A549 (cell line): Measurements from ENCODE around the gene SCN3B. TPM values are rescaled to one million over a fixed set of nuclear protein-coding genes. Genes with fewer than 3 reads are reported as not detected.

Experiments
- ATAC-seq, 2 experiments: fragments of 200-7000 bp in 1 of 2; fragments of >200 bp in 1 of 2; cut with Nextera tagmentation in 1 of 2; cut with Tn5 transposase in 1 of 2; 3 replicates each; pipeline versions ENCODE4 v1.8.0 to v1.9.1; 2018 to 2020; ENCODE audit warnings: mild to moderate bottlenecking in 1 of 2, moderate library complexity in 1 of 2
- CTCF ChIA-PET: fragments of 300-600 bp; sonication (Branson Sonifier 250); formaldehyde crosslinking; extraction: SDS; loops from one replicate; lab custom pipeline; 2021; ENCODE audit warnings: antibody characterized with exemption, inconsistent platforms; lab: Yijun Ruan, JAX
- POLR2A ChIA-PET: fragments of 350-600 bp; formaldehyde crosslinking; extraction: SDS; loops from one replicate; lab custom pipeline; 2021; ENCODE audit warnings: antibody characterized with exemption, inconsistent platforms; lab: Yijun Ruan, JAX
- DNase-seq, 2 experiments: peaks; one replicate each; pipeline versions ENCODE4 v3.0.0 to v3.0.0-alpha.2; 2011 to 2016; ENCODE audit warnings: low read depth in 1 of 2, low spot score in 1 of 2
- FAIRE-seq: peaks from 2 replicates; lab custom pipeline; 2011; peaks lifted over from hg19 to GRCh38; lab: Jason Lieb, UNC
- H3K27ac ChIP-seq, 2 experiments: fragments of >200 bp; sonication (Bioruptor Twin); formaldehyde crosslinking; 3 replicates each; pipeline ENCODE4 v1.5.1; 2016 to 2017
- H3K4me1 ChIP-seq: fragments of >200 bp; sonication (Bioruptor Twin); formaldehyde crosslinking; 3 replicates; pipeline ENCODE4 v1.6.1; 2016
- H3K4me2 ChIP-seq: fragments of >200 bp; sonication (Bioruptor Twin); formaldehyde crosslinking; 3 replicates; pipeline ENCODE4 v1.6.1; 2016
- H3K4me3 ChIP-seq: fragments of >200 bp; sonication (Bioruptor Twin); formaldehyde crosslinking; 3 replicates; pipeline ENCODE4 v1.5.1; 2016
- H3K9me3 ChIP-seq: fragments of >200 bp; sonication (Bioruptor Twin); formaldehyde crosslinking; 3 replicates; pipeline ENCODE4 v1.6.1; 2016
- BHLHE40 ChIP-seq: IDR thresholded peaks from 2 replicates; pipeline ENCODE4 v1.6.1; 2012; ENCODE audit warnings: low read depth, low read length, inconsistent platforms
- CBX8 ChIP-seq: fragments of 200-600 bp; sonication (generic); IDR thresholded peaks from 2 replicates; pipeline ENCODE4 v1.6.1; 2016
- EHMT2 ChIP-seq: fragments of 200-600 bp; sonication (generic); IDR thresholded peaks from 2 replicates; pipeline ENCODE4 v1.6.1; 2016; ENCODE audit warnings: antibody characterized with exemption, low read depth, mild to moderate bottlenecking, moderate library complexity
- FOSL2 ChIP-seq, 2 experiments: fragments of 450-650 bp in 1 of 2; fragments of >200 bp in 1 of 2; sonication (Bioruptor Twin) in 1 of 2; formaldehyde crosslinking; IDR thresholded peaks; 2 replicates each; pipeline versions ENCODE4 v1.5.0 to v1.6.1; 2016 to 2020; ENCODE audit warnings: mild to moderate bottlenecking in 1 of 2, moderate library complexity in 1 of 2
- FOXS1 ChIP-seq: fragments of 250-450 bp; sonication (Bioruptor Pico); IDR thresholded peaks from 2 replicates; pipeline ENCODE4 v1.5.0; 2020; ENCODE audit warnings: mild to moderate bottlenecking, moderate library complexity
- HDAC2 ChIP-seq: fragments of 200-600 bp; sonication (generic); IDR thresholded peaks from 2 replicates; pipeline ENCODE4 v1.6.1; 2016
- HOXA7 ChIP-seq: fragments of 250-450 bp; sonication (Bioruptor Pico); IDR thresholded peaks from 2 replicates; pipeline ENCODE4 v1.5.0; 2020; ENCODE audit warnings: mild to moderate bottlenecking, moderate library complexity
- HOXB13 ChIP-seq: fragments of 250-450 bp; sonication (Bioruptor Pico); IDR thresholded peaks from 2 replicates; pipeline ENCODE4 v1.5.0; 2020; ENCODE audit warnings: low read depth, mild to moderate bottlenecking, moderate library complexity
- JUNB ChIP-seq: fragments of >200 bp; sonication (Bioruptor Twin); formaldehyde crosslinking; IDR thresholded peaks from 2 replicates; pipeline ENCODE4 v1.6.1; 2016
- KDM1A ChIP-seq: fragments of 200-600 bp; sonication (generic); IDR thresholded peaks from 2 replicates; pipeline ENCODE4 v1.6.1; 2016; ENCODE audit warnings: low read depth, mild to moderate bottlenecking
- KDM5A ChIP-seq: fragments of 200-600 bp; sonication (generic); IDR thresholded peaks from 2 replicates; pipeline ENCODE4 v1.6.1; 2016; ENCODE audit warnings: antibody characterized with exemption, mild to moderate bottlenecking
- MAFK ChIP-seq: fragments of 450-650 bp; IDR thresholded peaks from 2 replicates; pipeline ENCODE4 v1.6.1; 2014; ENCODE audit not compliant: partially characterized antibody
- MYC ChIP-seq: IDR thresholded peaks from 2 replicates; pipeline ENCODE4 v1.6.1; 2012; ENCODE audit warnings: mild to moderate bottlenecking, inconsistent platforms, low read length, improper control_type of control experiment, borderline replicate concordance
- NFE2L2 ChIP-seq: fragments of 150-350 bp; conservative IDR thresholded peaks from 2 replicates; pipeline ENCODE4 v1.6.1; 2014; ENCODE audit warnings: low read length
- NPAS2 ChIP-seq: fragments of 250-450 bp; sonication (Bioruptor Pico); IDR thresholded peaks from 2 replicates; pipeline ENCODE4 v1.8.0; 2022; ENCODE audit warnings: mild to moderate bottlenecking, moderate library complexity, borderline replicate concordance
- POLR2A ChIP-seq: IDR thresholded peaks from 2 replicates; pipeline ENCODE4 v1.6.1; 2012; ENCODE audit warnings: mild to moderate bottlenecking, low read length
- POLR2AphosphoS2 ChIP-seq: conservative IDR thresholded peaks from 2 replicates; pipeline ENCODE4 v1.6.1; 2012; ENCODE audit warnings: low read length, improper control_type of control experiment, inconsistent platforms
- RARB ChIP-seq: fragments of 250-450 bp; sonication (Bioruptor Pico); IDR thresholded peaks from 2 replicates; pipeline ENCODE4 v1.8.0; 2021; ENCODE audit warnings: mild to moderate bottlenecking, moderate library complexity
- RFX5 ChIP-seq: fragments of 450-650 bp; IDR thresholded peaks from 2 replicates; pipeline ENCODE4 v1.7.1; 2014; ENCODE audit warnings: antibody characterized with exemption, mild to moderate bottlenecking, moderate library complexity
- ZNF302 ChIP-seq: fragments of 250-450 bp; sonication (Bioruptor Pico); IDR thresholded peaks from 2 replicates; pipeline ENCODE4 v1.9.0; 2021; ENCODE audit warnings: inconsistent platforms, mild to moderate bottlenecking, moderate library complexity
- WGBS: methylation state at CpG from one replicate; pipeline ENCODE4 v1.1.6; 2017; ENCODE audit errors: missing lambda C conversion rate; 5-methylcytosine and 5-hydroxymethylcytosine counted together
- polyA plus RNA-seq, 4 experiments: library from polyadenylated mRNA; depleted of rRNA in 3 of 4; stranded (reverse); fragments of >200 nt; fragmentation: RNase III in 1 of 4; extraction: RNeasy Plus Mini Kit Qiagen cat#74134 plus additional on column Dnase treatment in 1 of 4; gene quantifications; 2 replicates in 3 of 4; 3 replicates in 1 of 4; pipeline ENCODE4 v1.2.3, GENCODE V29; 2011 to 2017
- TF ChIP-seq, protein P1 (sequence below): IDR thresholded peaks from 2 replicates; pipeline ENCODE4 v1.6.1; 2012
- TF ChIP-seq, protein P2 (sequence below): IDR thresholded peaks from 2 replicates; pipeline ENCODE4 v1.6.1; 2012
- TF ChIP-seq, protein P3 (sequence below): fragments of 250-450 bp; sonication (Bioruptor Pico); IDR thresholded peaks from 2 replicates; pipeline ENCODE4 v1.5.0; 2020; ENCODE audit warnings: low read depth, mild to moderate bottlenecking, moderate library complexity
- TF ChIP-seq, protein P4 (sequence below): fragments of >200 bp; sonication (Bioruptor Twin); formaldehyde crosslinking; IDR thresholded peaks from 2 replicates; pipeline ENCODE4 v1.6.1; 2016

Gene SCN3B
- polyA plus RNA-seq, 2 of the 4 experiments (the other 2 are of a cell fraction) = 0.18 to 0.37 TPM

DNA sequence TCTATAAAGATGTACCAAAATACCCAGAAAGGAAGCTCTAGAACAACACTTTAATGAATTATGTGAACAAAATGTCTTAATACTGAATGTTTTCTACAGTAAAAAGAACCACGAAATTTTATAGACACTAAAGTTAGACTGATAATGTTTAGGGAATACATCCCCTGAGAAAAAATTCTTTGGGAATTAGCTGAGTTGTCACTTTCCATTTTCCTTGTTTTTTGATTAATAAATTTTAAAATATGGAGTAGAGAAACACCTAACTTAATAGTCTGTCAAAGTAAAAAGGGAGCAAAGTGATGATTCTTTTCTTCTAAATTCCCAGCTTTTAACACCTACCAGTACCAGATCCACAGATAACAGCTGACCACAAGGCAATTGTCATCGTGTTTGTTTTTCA, 23.1 kb upstream of the SCN3B start:
- FAIRE-seq (no peak), DNase-seq (no peak), ATAC-seq (no peak)
- H3K27ac ChIP-seq = no peak overlapping the region
- H3K9me3 ChIP-seq = no peaks in the 10 kb centered on the region
- no peak overlapping the region for H3K4me2 ChIP-seq
- CTCF ChIA-PET = interaction anchor here (0.7 to 2.8 kb wide), 2 partner anchors 30 to 62 kb away, joined by 3 to 12 read pairs; no protein-coding TSS in a partner anchor
- H3K4me3 ChIP-seq = no peak overlapping the region
- POLR2A ChIA-PET = interaction anchor here (0.6 kb wide), 1 partner anchor 10 kb away, joined by 3 read pairs; no protein-coding TSS in a partner anchor
- 1% methylated on average over 2 of the region's 2 CpGs for WGBS
- TF ChIP-seq, protein P1, sequence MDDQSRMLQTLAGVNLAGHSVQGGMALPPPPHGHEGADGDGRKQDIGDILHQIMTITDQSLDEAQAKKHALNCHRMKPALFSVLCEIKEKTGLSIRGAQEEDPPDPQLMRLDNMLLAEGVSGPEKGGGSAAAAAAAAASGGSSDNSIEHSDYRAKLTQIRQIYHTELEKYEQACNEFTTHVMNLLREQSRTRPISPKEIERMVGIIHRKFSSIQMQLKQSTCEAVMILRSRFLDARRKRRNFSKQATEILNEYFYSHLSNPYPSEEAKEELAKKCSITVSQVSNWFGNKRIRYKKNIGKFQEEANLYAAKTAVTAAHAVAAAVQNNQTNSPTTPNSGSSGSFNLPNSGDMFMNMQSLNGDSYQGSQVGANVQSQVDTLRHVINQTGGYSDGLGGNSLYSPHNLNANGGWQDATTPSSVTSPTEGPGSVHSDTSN = no peak
- TF ChIP-seq FOSL2 (IDR thresholded peaks at IDR 0.05) (no peak), FOSL2 (CRISPR knock-in tag; IDR thresholded peaks at IDR 0.05) (no peak), FOXS1 (CRISPR knock-in tag) (no peak), POLR2A (no peak), JUNB (no peak), NPAS2 (no peak), CBX8 (no peak), HOXB13 (CRISPR knock-in tag) (no peak)
- TF ChIP-seq, protein P2, sequence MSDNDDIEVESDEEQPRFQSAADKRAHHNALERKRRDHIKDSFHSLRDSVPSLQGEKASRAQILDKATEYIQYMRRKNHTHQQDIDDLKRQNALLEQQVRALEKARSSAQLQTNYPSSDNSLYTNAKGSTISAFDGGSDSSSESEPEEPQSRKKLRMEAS = no peak
- no peaks in the 10 kb centered on the region for H3K4me1 ChIP-seq

DNA sequence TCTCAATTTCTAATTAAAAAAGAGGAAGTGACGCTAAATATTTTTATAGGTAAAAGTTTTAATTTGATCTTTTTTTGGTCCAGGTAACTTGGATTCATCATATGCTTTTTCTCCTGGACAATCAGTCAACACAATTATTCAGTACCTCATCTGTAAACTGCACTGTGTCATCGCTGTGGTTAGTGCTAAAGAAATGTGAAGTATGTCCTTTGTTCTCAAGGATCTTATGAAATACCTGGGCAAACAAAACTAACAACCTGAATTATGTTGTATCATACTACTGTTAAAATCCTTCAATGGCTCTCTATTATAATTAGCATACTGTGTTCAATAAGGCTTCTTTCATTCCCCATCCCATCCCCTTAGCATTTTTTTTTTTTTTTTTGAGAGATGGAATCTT, 19.9 kb upstream of the SCN3B start:
- FAIRE-seq (no peak), ATAC-seq (no peak), DNase-seq (no peak)
- H3K4me3 ChIP-seq = no peak overlapping the region
- no peaks in the 10 kb centered on the region; the same call in 2 of the 3 replicates for H3K9me3 ChIP-seq
- ChIA-PET CTCF (interaction anchor here (0.6 to 1.6 kb wide), 2 partner anchors 12 to 33 kb away, joined by 5 to 6 read pairs; no protein-coding TSS in a partner anchor), POLR2A (no interaction called here)
- H3K4me2 ChIP-seq = no peak overlapping the region
- TF ChIP-seq HOXA7 (no peak), MYC (no peak), KDM1A (no peak), MAFK (no peak)
- WGBS = 63% methylated on average over 2 of the region's 2 CpGs
- H3K4me1 ChIP-seq = no peaks in the 10 kb centered on the region
- H3K27ac ChIP-seq = no peak overlapping the region

DNA sequence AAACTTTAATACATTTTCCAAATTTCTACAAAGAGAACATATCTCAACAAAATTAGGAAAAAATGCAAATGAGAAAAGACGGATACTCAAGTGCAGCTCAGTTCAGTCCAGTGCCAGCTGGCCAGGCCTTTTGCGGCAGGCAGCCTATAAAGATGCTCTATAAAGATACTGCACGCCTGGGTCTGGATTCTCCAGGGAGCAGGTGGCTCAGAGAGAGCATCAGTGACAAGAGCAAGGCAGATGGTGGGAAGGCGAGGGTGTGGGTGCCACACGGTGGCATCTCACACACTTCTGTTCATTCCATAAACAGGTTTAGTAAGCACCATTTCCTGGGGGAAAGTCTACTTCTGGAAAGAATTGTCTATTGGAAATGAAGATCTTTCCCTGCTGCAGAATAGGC, 18.1 kb upstream of the SCN3B start:
- Histone ChIP-seq H3K9me3 (no peaks in the 10 kb centered on the region; the same call in 2 of the 3 replicates), H3K4me1 (no peaks in the 10 kb centered on the region), H3K27ac (no peak overlapping the region), H3K4me3 (no peak overlapping the region), H3K4me2 (no peak overlapping the region)
- TF ChIP-seq RARB (CRISPR knock-in tag) (no peak), RFX5 (no peak), FOSL2 (IDR thresholded peaks at IDR 0.05) (no peak), FOSL2 (CRISPR knock-in tag; IDR thresholded peaks at IDR 0.05) (no peak), NFE2L2 (no peak), POLR2AphosphoS2 (no peak), ZNF302 (CRISPR knock-in tag) (no peak), EHMT2 (no peak), HDAC2 (no peak), KDM5A (no peak), BHLHE40 (no peak), JUNB (no peak)
- TF ChIP-seq, protein P3, sequence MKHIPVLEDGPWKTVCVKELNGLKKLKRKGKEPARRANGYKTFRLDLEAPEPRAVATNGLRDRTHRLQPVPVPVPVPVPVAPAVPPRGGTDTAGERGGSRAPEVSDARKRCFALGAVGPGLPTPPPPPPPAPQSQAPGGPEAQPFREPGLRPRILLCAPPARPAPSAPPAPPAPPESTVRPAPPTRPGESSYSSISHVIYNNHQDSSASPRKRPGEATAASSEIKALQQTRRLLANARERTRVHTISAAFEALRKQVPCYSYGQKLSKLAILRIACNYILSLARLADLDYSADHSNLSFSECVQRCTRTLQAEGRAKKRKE = no peak
- TF ChIP-seq, protein P4, sequence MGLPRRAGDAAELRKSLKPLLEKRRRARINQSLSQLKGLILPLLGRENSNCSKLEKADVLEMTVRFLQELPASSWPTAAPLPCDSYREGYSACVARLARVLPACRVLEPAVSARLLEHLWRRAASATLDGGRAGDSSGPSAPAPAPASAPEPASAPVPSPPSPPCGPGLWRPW = no peak
- TF ChIP-seq, protein P1 = no peak
- ATAC-seq (no peak), FAIRE-seq (no peak), DNase-seq (no peak)
- POLR2A ChIA-PET = no interaction called here
- 40% methylated on average over 5 of the region's 5 CpGs for WGBS
- CTCF ChIA-PET = interaction anchor here (1.3 to 2.1 kb wide), 2 partner anchors 18 to 92 kb away, joined by 6 to 7 read pairs; partner anchors contain the start of gene SCN3B
